Transverse colon (tissue), 3 donors: ENCODE data around the gene ASTE1.

Source experiments
- EP300 ChIP-seq: sonication (generic); formaldehyde crosslinking; IDR thresholded peaks from one replicate; pipeline ENCODE4 v1.6.1; 2017; ENCODE audit warnings: antibody characterized with exemption, low read depth
- POLR2A ChIP-seq: fragments of 450-650 bp; IDR thresholded peaks from one replicate; pipeline ENCODE4 v1.6.1; 2016; ENCODE audit warnings: antibody characterized with exemption, mild to moderate bottlenecking, moderate library complexity
- TF ChIP-seq, protein P1 (sequence below), 5 experiments: fragments of 200-600 bp in 3 of 5; fragments of 450-650 bp in 2 of 5; sonication (generic) in 3 of 5; IDR thresholded peaks; 1 replicate in 2 of 5; 2 replicates in 3 of 5; pipeline ENCODE4 v1.5.1; 2016 to 2017; ENCODE audit warnings: antibody characterized with exemption in 5 of 5, inconsistent platforms in 3 of 5, mild to moderate bottlenecking in 2 of 5, moderate library complexity in 1 of 5

DNA sequence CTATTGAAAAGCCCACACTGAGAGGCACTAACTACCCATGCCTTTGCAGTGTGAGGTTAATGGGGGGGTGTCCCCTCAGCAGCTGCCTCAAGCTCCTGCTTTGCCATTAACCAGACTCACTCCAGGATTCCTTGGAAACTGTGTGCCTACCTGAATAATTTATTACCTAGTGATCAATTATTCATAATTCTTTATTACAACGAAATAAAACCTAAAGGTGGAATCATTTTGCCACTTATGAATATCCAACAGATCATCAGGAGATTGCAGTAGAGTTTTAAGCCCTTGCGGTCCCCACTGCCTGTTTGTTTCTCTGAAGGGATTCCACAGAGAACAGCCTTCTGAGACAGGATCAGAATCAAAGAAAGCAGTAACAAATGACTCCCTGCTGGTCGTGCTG lies 23.4 kb upstream of the ASTE1 start:
- TF ChIP-seq EP300: no peak
- TF ChIP-seq, protein P1, sequence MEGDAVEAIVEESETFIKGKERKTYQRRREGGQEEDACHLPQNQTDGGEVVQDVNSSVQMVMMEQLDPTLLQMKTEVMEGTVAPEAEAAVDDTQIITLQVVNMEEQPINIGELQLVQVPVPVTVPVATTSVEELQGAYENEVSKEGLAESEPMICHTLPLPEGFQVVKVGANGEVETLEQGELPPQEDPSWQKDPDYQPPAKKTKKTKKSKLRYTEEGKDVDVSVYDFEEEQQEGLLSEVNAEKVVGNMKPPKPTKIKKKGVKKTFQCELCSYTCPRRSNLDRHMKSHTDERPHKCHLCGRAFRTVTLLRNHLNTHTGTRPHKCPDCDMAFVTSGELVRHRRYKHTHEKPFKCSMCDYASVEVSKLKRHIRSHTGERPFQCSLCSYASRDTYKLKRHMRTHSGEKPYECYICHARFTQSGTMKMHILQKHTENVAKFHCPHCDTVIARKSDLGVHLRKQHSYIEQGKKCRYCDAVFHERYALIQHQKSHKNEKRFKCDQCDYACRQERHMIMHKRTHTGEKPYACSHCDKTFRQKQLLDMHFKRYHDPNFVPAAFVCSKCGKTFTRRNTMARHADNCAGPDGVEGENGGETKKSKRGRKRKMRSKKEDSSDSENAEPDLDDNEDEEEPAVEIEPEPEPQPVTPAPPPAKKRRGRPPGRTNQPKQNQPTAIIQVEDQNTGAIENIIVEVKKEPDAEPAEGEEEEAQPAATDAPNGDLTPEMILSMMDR (IDR thresholded peaks at IDR 0.05): no peak
- no peak for TF ChIP-seq POLR2A
